Brain microvascular endothelial cell (primary cell): ENCODE measurements around the gene GSTO1.
"Not testable (repeated sequence)": the region's sequence is repeated elsewhere in the genome, so short reads cannot be mapped to it uniquely, and the experiment has no call there.

Experiments
- DNase-seq: peaks from one replicate; pipeline ENCODE4 v3.0.0-alpha.2; 2020
- H3K27ac ChIP-seq: fragments of 250-450 bp; sonication (Bioruptor Pico); 2 replicates; pipeline ENCODE4 v1.5.1; 2020; ENCODE audit warnings: mild to moderate bottlenecking, moderate library complexity
- H3K27me3 ChIP-seq: fragments of 250-450 bp; sonication (Bioruptor Pico); replicated peaks from 2 replicates; pipeline ENCODE4 v1.5.1; 2020; ENCODE audit warnings: mild to moderate bottlenecking
- H3K36me3 ChIP-seq: fragments of 250-450 bp; sonication (Bioruptor Pico); replicated peaks from 2 replicates; pipeline ENCODE4 v1.5.1; 2020; ENCODE audit warnings: mild to moderate bottlenecking
- H3K4me3 ChIP-seq: 2 replicates; pipeline ENCODE4 v1.5.1; 2011; ENCODE audit warnings: low read depth, mild to moderate bottlenecking, control low read depth, low read length, moderate library complexity
- in situ Hi-C: cut with HindIII; loops from 2 replicates; pipeline ENCODE4 v1.10.0; 2017; ENCODE audit warnings: low sequenced_read_pairs, low pct_ligation_motif_present
- TF ChIP-seq, protein P1 (sequence below): IDR thresholded peaks from 2 replicates; pipeline ENCODE4 v1.5.1; 2011; ENCODE audit warnings: low read depth, mild to moderate bottlenecking, moderate library complexity, low read length, control low read depth, inconsistent platforms; ENCODE audit errors: missing control alignments

Gene GSTO1

DNA sequence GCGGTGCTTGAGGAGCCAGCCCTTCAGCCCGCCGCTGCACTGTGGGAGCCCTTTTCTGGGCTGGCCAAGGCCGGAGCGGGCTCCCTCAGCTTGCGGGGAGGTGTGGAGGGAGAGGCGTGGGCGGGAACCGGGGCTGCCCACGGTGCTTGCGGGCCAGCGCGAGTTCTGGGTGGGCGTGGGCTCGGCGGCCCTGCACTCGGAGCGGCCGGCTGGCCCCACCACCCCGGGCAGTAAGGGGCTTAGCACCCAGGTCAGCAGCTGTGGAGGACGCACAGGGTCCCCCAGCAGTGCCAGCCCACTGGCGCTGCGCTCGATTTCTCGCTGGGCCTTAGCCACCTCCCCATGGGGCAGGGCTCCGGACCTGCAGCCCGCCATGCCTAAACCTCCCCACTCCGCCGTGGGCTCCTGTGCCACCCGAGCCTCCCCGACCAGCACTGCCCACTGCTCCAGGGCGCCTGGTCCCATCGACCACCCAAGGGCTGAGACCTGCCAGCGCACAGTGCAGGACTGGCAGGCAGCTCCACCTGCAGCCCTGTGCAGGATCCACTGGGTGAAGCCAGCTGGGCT lies 9.5 kb upstream of the GSTO1 start:
- H3K36me3 ChIP-seq, result no peaks in the 10 kb centered on the region
- H3K27ac ChIP-seq, result no peak overlapping the region
- H3K27me3 ChIP-seq, result no peaks in the 10 kb centered on the region
- TF ChIP-seq, protein P1, sequence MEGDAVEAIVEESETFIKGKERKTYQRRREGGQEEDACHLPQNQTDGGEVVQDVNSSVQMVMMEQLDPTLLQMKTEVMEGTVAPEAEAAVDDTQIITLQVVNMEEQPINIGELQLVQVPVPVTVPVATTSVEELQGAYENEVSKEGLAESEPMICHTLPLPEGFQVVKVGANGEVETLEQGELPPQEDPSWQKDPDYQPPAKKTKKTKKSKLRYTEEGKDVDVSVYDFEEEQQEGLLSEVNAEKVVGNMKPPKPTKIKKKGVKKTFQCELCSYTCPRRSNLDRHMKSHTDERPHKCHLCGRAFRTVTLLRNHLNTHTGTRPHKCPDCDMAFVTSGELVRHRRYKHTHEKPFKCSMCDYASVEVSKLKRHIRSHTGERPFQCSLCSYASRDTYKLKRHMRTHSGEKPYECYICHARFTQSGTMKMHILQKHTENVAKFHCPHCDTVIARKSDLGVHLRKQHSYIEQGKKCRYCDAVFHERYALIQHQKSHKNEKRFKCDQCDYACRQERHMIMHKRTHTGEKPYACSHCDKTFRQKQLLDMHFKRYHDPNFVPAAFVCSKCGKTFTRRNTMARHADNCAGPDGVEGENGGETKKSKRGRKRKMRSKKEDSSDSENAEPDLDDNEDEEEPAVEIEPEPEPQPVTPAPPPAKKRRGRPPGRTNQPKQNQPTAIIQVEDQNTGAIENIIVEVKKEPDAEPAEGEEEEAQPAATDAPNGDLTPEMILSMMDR, result no peak
- no peak overlapping the region for H3K4me3 ChIP-seq
- in situ Hi-C loops, result no loop called here
- DNase-seq, result no peak

DNA sequence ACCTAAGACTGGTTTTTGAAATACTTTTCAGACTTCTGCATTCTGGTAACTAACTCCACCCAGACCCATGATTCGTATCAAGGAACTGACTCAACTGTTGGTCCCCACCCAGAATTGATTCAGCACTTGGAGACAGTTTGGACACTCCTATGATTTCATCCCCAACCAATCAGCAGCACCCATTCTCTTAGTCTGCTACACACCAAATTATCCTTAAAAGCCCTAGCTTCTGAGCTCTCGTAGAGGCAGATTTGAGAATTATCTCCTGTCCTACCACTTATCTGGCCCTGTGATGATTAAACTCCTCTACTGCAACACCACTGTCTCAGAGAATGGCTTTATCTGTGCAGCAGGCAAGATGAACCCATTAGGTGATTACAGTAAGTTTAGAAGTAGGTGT lies 7.7 kb upstream of the GSTO1 start:
- in situ Hi-C loops, result no loop called here
- TF ChIP-seq, protein P1, result no peak
- Histone ChIP-seq H3K27ac (no peak overlapping the region), H3K27me3 (no peaks in the 10 kb centered on the region), H3K36me3 (no peaks in the 10 kb centered on the region), H3K4me3 (no peak overlapping the region)
- DNase-seq, result no peak

DNA sequence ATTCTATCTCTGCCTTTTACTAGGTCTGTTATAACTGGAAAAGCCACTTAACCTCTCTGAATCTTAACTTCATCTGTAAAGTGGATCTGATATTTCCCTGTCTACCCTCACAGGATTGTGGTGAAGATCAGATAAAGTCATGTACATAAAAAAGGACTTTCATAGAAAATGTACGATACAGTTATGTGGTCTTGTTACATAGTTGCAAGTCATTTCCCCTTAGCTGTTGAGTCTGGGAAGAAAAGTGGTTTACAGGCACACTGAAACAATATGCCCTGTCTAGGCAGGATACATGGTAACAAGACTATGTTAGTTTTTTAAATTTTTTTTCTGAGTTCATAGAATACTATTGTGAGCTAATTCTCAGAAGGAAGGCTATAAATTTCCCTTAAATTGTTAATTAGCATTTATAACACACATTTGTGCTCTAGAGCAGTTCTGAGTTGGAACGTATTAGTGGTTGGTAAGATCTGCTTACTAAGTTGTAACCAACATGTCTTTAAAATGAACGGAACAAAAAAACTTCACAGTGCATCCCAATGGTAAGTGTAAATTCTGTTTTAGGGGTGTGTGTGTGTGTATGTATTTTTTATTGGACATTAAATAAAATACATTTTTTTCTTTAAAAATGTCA lies 7.1 kb upstream of the GSTO1 start:
- H3K27me3 ChIP-seq, result no peaks in the 10 kb centered on the region
- DNase-seq, result no peak
- no peaks in the 10 kb centered on the region for H3K36me3 ChIP-seq
- in situ Hi-C loops, result no loop called here
- H3K4me3 ChIP-seq, result no peak overlapping the region
- TF ChIP-seq, protein P1, result no peak
- H3K27ac ChIP-seq, result no peak overlapping the region

DNA sequence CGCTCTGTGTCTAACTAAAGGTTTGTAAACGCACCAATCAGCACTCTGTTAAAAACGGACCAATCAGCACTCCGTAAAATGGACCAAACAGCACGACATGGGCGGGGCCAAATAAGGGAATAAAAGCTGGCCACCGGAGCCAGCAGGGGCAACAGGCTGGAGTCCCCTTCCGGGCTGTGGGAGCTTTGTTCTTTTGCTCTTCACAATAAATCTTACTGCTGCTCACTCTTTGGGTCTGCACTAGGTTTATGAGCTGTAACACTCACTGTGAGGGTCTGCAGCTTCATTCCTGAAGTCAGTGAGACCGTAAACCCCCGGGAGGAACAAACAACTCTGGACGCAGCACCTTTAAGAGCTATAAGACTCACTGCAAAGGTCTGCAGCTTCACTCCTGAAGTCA lies 5.8 kb upstream of the GSTO1 start:
- H3K36me3 ChIP-seq, result not testable (repeated sequence)

DNA sequence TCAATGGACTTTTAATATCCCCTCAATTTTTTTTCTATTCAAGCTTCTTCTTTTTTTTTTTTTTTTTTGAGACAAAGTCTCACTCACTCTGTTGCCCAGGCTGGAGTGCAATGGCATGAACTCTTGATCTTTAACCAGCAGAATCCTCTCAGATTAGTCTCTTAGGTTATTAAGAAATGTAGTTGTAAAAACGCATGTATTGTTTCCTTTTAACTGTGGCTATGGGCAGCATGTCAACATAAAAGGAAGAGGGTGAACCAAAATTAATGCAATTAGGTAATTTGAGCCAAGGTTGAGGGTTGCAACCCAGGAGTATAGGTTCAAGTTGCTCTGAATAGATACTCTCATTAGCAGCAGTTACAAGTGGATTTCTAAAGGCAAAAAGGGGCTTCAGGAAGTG lies 4.3 kb upstream of the GSTO1 start:
- in situ Hi-C loops, result no loop called here

More for the DNA sequence above, 5.8 kb upstream of the GSTO1 start:
- H3K4me3 ChIP-seq, H3K27ac ChIP-seq, in situ Hi-C loops, DNase-seq, H3K27me3 ChIP-seq: not testable (repeated sequence)

DNA sequence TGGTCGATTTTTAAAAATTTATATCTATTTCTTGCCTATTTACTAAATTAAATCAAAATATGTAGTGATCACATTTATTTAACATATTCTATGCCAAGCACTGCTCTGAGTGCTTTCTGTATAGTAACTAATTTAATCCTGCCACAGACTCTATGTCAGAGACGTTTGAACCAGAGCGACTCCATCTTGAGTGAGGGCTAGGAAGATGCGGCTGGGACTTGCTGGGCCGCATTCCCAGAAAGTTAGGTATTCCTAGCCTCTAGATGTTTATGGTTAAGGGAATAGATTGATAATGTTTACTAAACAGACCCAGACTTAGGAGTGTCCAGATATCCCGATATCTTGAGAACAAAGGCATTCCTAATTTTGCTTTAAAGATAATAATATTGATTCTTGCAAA lies 3.2 kb upstream of the GSTO1 start:
- Histone ChIP-seq H3K27me3 (no peaks in the 10 kb centered on the region), H3K36me3 (peaks cover 2% of the 10 kb centered on the region), H3K27ac (no peak overlapping the region), H3K4me3 (no peak overlapping the region)
- in situ Hi-C loops, result no loop called here
- no peak for DNase-seq
- TF ChIP-seq, protein P1, result no peak

More for the DNA sequence above, 4.3 kb upstream of the GSTO1 start:
- TF ChIP-seq, protein P1, result no peak
- no peak for DNase-seq
- Histone ChIP-seq H3K36me3 (no peaks in the 10 kb centered on the region), H3K4me3 (no peak overlapping the region), H3K27me3 (no peaks in the 10 kb centered on the region), H3K27ac (no peak overlapping the region)
